BLaER1 treated with 17β-estradiol and CSF1 and Interleukin-3, amounts not matched to agents 10 nM and 100 nM (cell line): ENCODE measurements around the gene RPL13.

ENCODE experiments used
- H3K27ac ChIP-seq, 11 experiments: shearing (Covaris generic); formaldehyde crosslinking; 2 replicates each; pipeline ENCODE4 v1.8.1; 2022
- H3K27me3 ChIP-seq, 11 experiments: shearing (Covaris generic); formaldehyde crosslinking; 2 replicates each; pipeline ENCODE4 v1.8.1; 2022
- H3K36me3 ChIP-seq, 11 experiments: shearing (Covaris generic); formaldehyde crosslinking; 2 replicates each; pipeline ENCODE4 v1.8.1; 2022
- H3K4me1 ChIP-seq, 10 experiments: shearing (Covaris generic); formaldehyde crosslinking; 2 replicates each; pipeline ENCODE4 v1.8.1; 2022
- H3K4me2 ChIP-seq, 11 experiments: shearing (Covaris generic); formaldehyde crosslinking; 2 replicates each; pipeline ENCODE4 v1.8.1; 2022
- H3K4me3 ChIP-seq, 10 experiments: shearing (Covaris generic); formaldehyde crosslinking; 2 replicates each; pipeline ENCODE4 v1.8.1; 2022
- H3K9ac ChIP-seq, 11 experiments: shearing (Covaris generic); formaldehyde crosslinking; 2 replicates each; pipeline ENCODE4 v1.8.1; 2022
- H3K9me3 ChIP-seq, 11 experiments: shearing (Covaris generic); formaldehyde crosslinking; replicated peaks in 1 of 11; 2 replicates each; pipeline ENCODE4 v1.8.1; 2022
- H4K20me1 ChIP-seq, 11 experiments: shearing (Covaris generic); formaldehyde crosslinking; 2 replicates each; pipeline ENCODE4 v1.8.1; 2022
- Cebpa-rat ChIP-seq, 11 experiments: shearing (Covaris generic); IDR thresholded peaks; 2 replicates each; pipeline ENCODE4 v1.8.1; 2022

Gene RPL13

GRCh38 chr16:89599451-89599858 is 39.0 kb downstream of the RPL13 start:
- no peak overlapping the region for H3K27ac ChIP-seq
- H3K4me3 ChIP-seq, result no peak overlapping the region
- H3K36me3 ChIP-seq, result peaks cover 0 to 25% (median 20%) of the 10 kb centered on the region in 11 experiments; a peak in 19 of 22 replicates
- no peaks in the 10 kb centered on the region for H3K9me3 ChIP-seq
- peaks cover 15 to 50% (median 39%) of the 10 kb centered on the region in 10 experiments for H3K4me1 ChIP-seq
- H3K4me2 ChIP-seq, result peak overlapping the region in 6 of 11 experiments; percentile 12 to 60 (median 49); a peak in 9 of 22 replicates
- 0 out of 22 replicates have a peak overlapping the region, but pooled peaks of 1 of the 11 experiments have one; percentile 32 for H3K9ac ChIP-seq
- TF ChIP-seq Cebpa-rat (IDR thresholded peaks at IDR 0.05), result no peak
- peaks cover 0 to 41% (median 0%) of the 10 kb centered on the region in 11 experiments; a peak in 4 of 22 replicates for H4K20me1 ChIP-seq
- no peaks in the 10 kb centered on the region for H3K27me3 ChIP-seq

- peaks cover 15 to 50% (median 40%) of the 10 kb centered on the region in 10 experiments for H3K4me1 ChIP-seq
- no peak overlapping the region for H3K27ac ChIP-seq
- H3K4me2 ChIP-seq, result peak overlapping the region in 5 of 11 experiments; percentile 44 to 60 (median 50); a peak in 6 of 22 replicates
- H3K27me3 ChIP-seq, result no peaks in the 10 kb centered on the region
- no peaks in the 10 kb centered on the region for H3K9me3 ChIP-seq
- H3K9ac ChIP-seq, result no peak overlapping the region
- no peak overlapping the region for H3K4me3 ChIP-seq
- H3K36me3 ChIP-seq, result peaks cover 0 to 25% (median 19%) of the 10 kb centered on the region in 11 experiments; a peak in 19 of 22 replicates
- peaks cover 0 to 41% (median 0%) of the 10 kb centered on the region in 11 experiments; a peak in 4 of 22 replicates for H4K20me1 ChIP-seq
- TF ChIP-seq Cebpa-rat (IDR thresholded peaks at IDR 0.05), result no peak
Observed at GRCh38 chr16:89599902-89600301, 39.4 kb downstream of the RPL13 start.

- Histone ChIP-seq H3K9ac (peak overlapping the region in 1 of 11 experiments; percentile 9; a peak in 1 of 22 replicates), H3K4me2 (peak overlapping the region in 1 of 11 experiments; percentile 60; a peak in 2 of 22 replicates), H3K9me3 (no peaks in the 10 kb centered on the region), H3K36me3 (peaks cover 0 to 20% (median 13%) of the 10 kb centered on the region in 11 experiments; a peak in 18 of 22 replicates), H3K27me3 (peaks cover 0 to 2% (median 0%) of the 10 kb centered on the region in 11 experiments; a peak in 1 of 22 replicates), H3K4me1 (peaks cover 17 to 50% (median 43%) of the 10 kb centered on the region in 10 experiments), H3K4me3 (no peak overlapping the region), H4K20me1 (peaks cover 0 to 35% (median 0%) of the 10 kb centered on the region in 11 experiments; a peak in 4 of 22 replicates), H3K27ac (no peak overlapping the region)
- TF ChIP-seq Cebpa-rat (IDR thresholded peaks at IDR 0.05), result no peak
Observed at GRCh38 chr16:89600427-89600826, 39.9 kb downstream of the RPL13 start.

GRCh38 chr16:89600956-89601355 is 40.5 kb downstream of the RPL13 start:
- H3K9ac ChIP-seq, result peak overlapping the region in 1 of 11 experiments; percentile 9; a peak in 1 of 22 replicates
- TF ChIP-seq Cebpa-rat (IDR thresholded peaks at IDR 0.05), result no peak
- H3K27me3 ChIP-seq, result peaks cover 0 to 7% (median 0%) of the 10 kb centered on the region in 11 experiments; a peak in 4 of 22 replicates
- peaks cover 0 to 14% (median 8%) of the 10 kb centered on the region in 11 experiments; a peak in 17 of 22 replicates for H3K36me3 ChIP-seq
- peaks cover 0 to 34% (median 0%) of the 10 kb centered on the region in 11 experiments; a peak in 4 of 22 replicates for H4K20me1 ChIP-seq
- H3K4me3 ChIP-seq, result no peak overlapping the region
- H3K4me2 ChIP-seq, result no peak overlapping the region
- no peaks in the 10 kb centered on the region for H3K9me3 ChIP-seq
- peaks cover 22 to 53% (median 47%) of the 10 kb centered on the region in 10 experiments for H3K4me1 ChIP-seq
- no peak overlapping the region for H3K27ac ChIP-seq

GRCh38 chr16:89601906-89602272 is 41.4 kb downstream of the RPL13 start:
- Histone ChIP-seq H3K4me3 (peak overlapping the region in 1 of 10 experiments; percentile 15; a peak in 2 of 20 replicates), H3K27ac (peak overlapping the region in 3 of 11 experiments; percentile 6 to 26 (median 10); a peak in 2 of 22 replicates), H3K4me2 (peak overlapping the region; percentile 69 to 89 (median 81))

GRCh38 chr16:89602273-89602951 is 41.9 kb downstream of the RPL13 start:
- peak overlapping the region in 3 of 11 experiments; percentile 6 to 26 (median 10); a peak in 2 of 22 replicates for H3K27ac ChIP-seq
- H3K4me2 ChIP-seq, result peak overlapping the region; percentile 69 to 89 (median 81)
- peaks cover 0 to 21% (median 0%) of the 10 kb centered on the region in 11 experiments; a peak in 7 of 22 replicates for H3K27me3 ChIP-seq
- peaks cover 0 to 24% (median 0%) of the 10 kb centered on the region in 11 experiments; a peak in 4 of 22 replicates for H4K20me1 ChIP-seq
- no peaks in the 10 kb centered on the region for H3K9me3 ChIP-seq
- peak overlapping the region in 7 of 11 experiments; percentile 1 to 41 (median 35); a peak in 8 of 22 replicates for H3K9ac ChIP-seq
- H3K4me1 ChIP-seq, result peaks cover 27 to 68% (median 61%) of the 10 kb centered on the region in 10 experiments
- H3K36me3 ChIP-seq, result no peaks in the 10 kb centered on the region
- peak overlapping the region in 2 of 10 experiments; percentile 15 to 48; a peak in 5 of 20 replicates for H3K4me3 ChIP-seq
- no peak for TF ChIP-seq Cebpa-rat (IDR thresholded peaks at IDR 0.05)

More at GRCh38 chr16:89601906-89602272, 41.4 kb downstream of the RPL13 start:
- H4K20me1 ChIP-seq, result peaks cover 0 to 29% (median 0%) of the 10 kb centered on the region in 11 experiments; a peak in 4 of 22 replicates
- H3K9me3 ChIP-seq, result no peaks in the 10 kb centered on the region
- H3K4me1 ChIP-seq, result peaks cover 23 to 62% (median 56%) of the 10 kb centered on the region in 10 experiments
- peaks cover 0 to 5% (median 0%) of the 10 kb centered on the region in 11 experiments; a peak in 4 of 22 replicates for H3K36me3 ChIP-seq
- peak overlapping the region in 4 of 11 experiments; percentile 2 to 41 (median 38); a peak in 4 of 22 replicates for H3K9ac ChIP-seq
- TF ChIP-seq Cebpa-rat (IDR thresholded peaks at IDR 0.05), result no peak
- H3K27me3 ChIP-seq, result peaks cover 0 to 15% (median 0%) of the 10 kb centered on the region in 11 experiments; a peak in 4 of 22 replicates

- Histone ChIP-seq H3K9ac (peak overlapping the region in 5 of 11 experiments; percentile 14 to 41 (median 35); a peak in 5 of 22 replicates), H3K36me3 (no peaks in the 10 kb centered on the region), H3K4me3 (peak overlapping the region in 2 of 10 experiments; percentile 15 to 48; a peak in 4 of 20 replicates), H3K27ac (no peak overlapping the region; a peak in 1 of 22 replicates), H4K20me1 (peaks cover 0 to 24% (median 0%) of the 10 kb centered on the region in 11 experiments; a peak in 4 of 22 replicates), H3K9me3 (no peaks in the 10 kb centered on the region), H3K4me2 (peak overlapping the region; percentile 69 to 89 (median 81)), H3K4me1 (peaks cover 33 to 74% (median 68%) of the 10 kb centered on the region in 10 experiments), H3K27me3 (peaks cover 0 to 27% (median 0%) of the 10 kb centered on the region in 11 experiments; a peak in 7 of 22 replicates)
- TF ChIP-seq Cebpa-rat (IDR thresholded peaks at IDR 0.05), result no peak
Observed at GRCh38 chr16:89602952-89603590, 42.6 kb downstream of the RPL13 start.

GRCh38 chr16:89604764-89605163 is 44.3 kb downstream of the RPL13 start:
- Histone ChIP-seq H3K36me3 (no peaks in the 10 kb centered on the region), H3K4me3 (no peak overlapping the region; a peak in 2 of 20 replicates), H3K4me2 (peak overlapping the region in 9 of 11 experiments; percentile 60 to 93 (median 87); a peak in 17 of 22 replicates), H3K9me3 (no peaks in the 10 kb centered on the region), H3K9ac (peak overlapping the region in 5 of 11 experiments; percentile 3 to 69 (median 60); a peak in 5 of 22 replicates), H4K20me1 (peaks cover 0 to 16% (median 0%) of the 10 kb centered on the region in 11 experiments; a peak in 4 of 22 replicates), H3K27me3 (peaks cover 0 to 37% (median 0%) of the 10 kb centered on the region in 11 experiments; a peak in 7 of 22 replicates), H3K4me1 (peaks cover 38 to 82% (median 75%) of the 10 kb centered on the region in 10 experiments), H3K27ac (peak overlapping the region in 1 of 11 experiments; percentile 18; a peak in 1 of 22 replicates)
- no peak for TF ChIP-seq Cebpa-rat (IDR thresholded peaks at IDR 0.05)
